Measurements from ENCODE around the gene HSD17B12. TPM values are rescaled to one million over a fixed set of nuclear protein-coding genes. Genes with fewer than 3 reads are reported as not detected.

HSD17B12 gene
- total and polyA plus RNA-seq, 9 donors: 27.2 to 46.7 (median 31.6) TPM

- H3K36me3 ChIP-seq (ENCODE audit: control insufficient read depth, insufficient read depth, low read length): no peaks in the 10 kb centered on the region
- no peaks in the 10 kb centered on the region for H3K4me1 ChIP-seq (ENCODE audit: control insufficient read depth, insufficient read depth, low read length)
- peak overlapping the region; percentile 74 for H3K27ac ChIP-seq (ENCODE audit: low read length)
- no CpG with 5 or more reads among the region's 1 CpG for WGBS (ENCODE audit: insufficient coverage)
- H3K9me3 ChIP-seq (replicated peaks; ENCODE audit: control insufficient read depth, low read depth, low read length): peaks cover 12% of the 10 kb centered on the region
- no peaks in the 10 kb centered on the region for H3K27me3 ChIP-seq (ENCODE audit: control insufficient read depth, insufficient read depth, low read length)
- no peak overlapping the region for H3K4me3 ChIP-seq (ENCODE audit: low read length)
- peak; percentile 5 for DNase-seq
Observed at GRCh38 chr11:43787824-43788223, 107.3 kb downstream of the HSD17B12 start.

GRCh38 chr11:43788421-43788820 is 107.9 kb downstream of the HSD17B12 start:
- peak; percentile 79 for DNase-seq
- Histone ChIP-seq H3K4me3 (ENCODE audit: low read length) (no peak overlapping the region), H3K27ac (ENCODE audit: low read length) (peak overlapping the region; percentile 74), H3K9me3 (replicated peaks; ENCODE audit: control insufficient read depth, low read depth, low read length) (peaks cover 11% of the 10 kb centered on the region), H3K27me3 (ENCODE audit: control insufficient read depth, insufficient read depth, low read length) (no peaks in the 10 kb centered on the region), H3K36me3 (ENCODE audit: control insufficient read depth, insufficient read depth, low read length) (no peaks in the 10 kb centered on the region), H3K4me1 (ENCODE audit: control insufficient read depth, insufficient read depth, low read length) (no peaks in the 10 kb centered on the region)
- no CpG with 5 or more reads among the region's 3 CpGs for WGBS (ENCODE audit: insufficient coverage)

GRCh38 chr11:43789700-43790443 is 109.3 kb downstream of the HSD17B12 start:
- Histone ChIP-seq H3K4me1 (ENCODE audit: control insufficient read depth, insufficient read depth, low read length) (no peaks in the 10 kb centered on the region), H3K36me3 (ENCODE audit: control insufficient read depth, insufficient read depth, low read length) (no peaks in the 10 kb centered on the region), H3K27ac (ENCODE audit: low read length) (no peak overlapping the region), H3K27me3 (ENCODE audit: control insufficient read depth, insufficient read depth, low read length) (no peaks in the 10 kb centered on the region), H3K9me3 (replicated peaks; ENCODE audit: control insufficient read depth, low read depth, low read length) (peaks cover 5% of the 10 kb centered on the region), H3K4me3 (ENCODE audit: low read length) (no peak overlapping the region)
- no CpG with 5 or more reads among the region's 5 CpGs for WGBS (ENCODE audit: insufficient coverage)
- DNase-seq: peak; percentile 3

GRCh38 chr11:43790444-43790794 is 109.9 kb downstream of the HSD17B12 start:
- WGBS (ENCODE audit: insufficient coverage): no CpG with 5 or more reads among the region's 4 CpGs
- no peak overlapping the region for H3K4me3 ChIP-seq (ENCODE audit: low read length)
- no peaks in the 10 kb centered on the region for H3K27me3 ChIP-seq (ENCODE audit: control insufficient read depth, insufficient read depth, low read length)
- DNase-seq: no peak
- no peaks in the 10 kb centered on the region for H3K9me3 ChIP-seq (replicated peaks; ENCODE audit: control insufficient read depth, low read depth, low read length)
- no peaks in the 10 kb centered on the region for H3K4me1 ChIP-seq (ENCODE audit: control insufficient read depth, insufficient read depth, low read length)
- no peak overlapping the region for H3K27ac ChIP-seq (ENCODE audit: low read length)
- no peaks in the 10 kb centered on the region for H3K36me3 ChIP-seq (ENCODE audit: control insufficient read depth, insufficient read depth, low read length)

- Histone ChIP-seq H3K27ac (ENCODE audit: low read length) (no peak overlapping the region), H3K4me3 (ENCODE audit: low read length) (no peak overlapping the region), H3K36me3 (ENCODE audit: control insufficient read depth, insufficient read depth, low read length) (peaks cover 3% of the 10 kb centered on the region), H3K4me1 (ENCODE audit: control insufficient read depth, insufficient read depth, low read length) (no peaks in the 10 kb centered on the region), H3K9me3 (replicated peaks; ENCODE audit: control insufficient read depth, low read depth, low read length) (no peaks in the 10 kb centered on the region), H3K27me3 (ENCODE audit: control insufficient read depth, insufficient read depth, low read length) (no peaks in the 10 kb centered on the region)
- no peak for DNase-seq
- WGBS (ENCODE audit: insufficient coverage): no CpG with 5 or more reads among the region's 2 CpGs
Observed at GRCh38 chr11:43797337-43797736, 116.8 kb downstream of the HSD17B12 start.

GRCh38 chr11:43797866-43798265 is 117.3 kb downstream of the HSD17B12 start:
- Histone ChIP-seq H3K9me3 (replicated peaks; ENCODE audit: control insufficient read depth, low read depth, low read length) (no peaks in the 10 kb centered on the region), H3K4me3 (ENCODE audit: low read length) (no peak overlapping the region), H3K4me1 (ENCODE audit: control insufficient read depth, insufficient read depth, low read length) (no peaks in the 10 kb centered on the region), H3K27me3 (ENCODE audit: control insufficient read depth, insufficient read depth, low read length) (no peaks in the 10 kb centered on the region), H3K36me3 (ENCODE audit: control insufficient read depth, insufficient read depth, low read length) (peaks cover 3% of the 10 kb centered on the region), H3K27ac (ENCODE audit: low read length) (no peak overlapping the region)
- no CpG with 5 or more reads among the region's 2 CpGs for WGBS (ENCODE audit: insufficient coverage)
- DNase-seq: no peak

GRCh38 chr11:43802509-43802908 is 122.0 kb downstream of the HSD17B12 start:
- no peak overlapping the region for H3K4me3 ChIP-seq (ENCODE audit: low read length)
- H3K36me3 ChIP-seq (ENCODE audit: control insufficient read depth, insufficient read depth, low read length): peaks cover 6% of the 10 kb centered on the region
- no peaks in the 10 kb centered on the region for H3K4me1 ChIP-seq (ENCODE audit: control insufficient read depth, insufficient read depth, low read length)
- H3K9me3 ChIP-seq (replicated peaks; ENCODE audit: control insufficient read depth, low read depth, low read length): no peaks in the 10 kb centered on the region
- no peaks in the 10 kb centered on the region for H3K27me3 ChIP-seq (ENCODE audit: control insufficient read depth, insufficient read depth, low read length)
- DNase-seq: no peak
- no peak overlapping the region for H3K27ac ChIP-seq (ENCODE audit: low read length)

GRCh38 chr11:43803766-43804165 is 123.2 kb downstream of the HSD17B12 start:
- no peak for DNase-seq
- Histone ChIP-seq H3K27ac (ENCODE audit: low read length) (no peak overlapping the region), H3K4me3 (ENCODE audit: low read length) (no peak overlapping the region), H3K4me1 (ENCODE audit: control insufficient read depth, insufficient read depth, low read length) (no peaks in the 10 kb centered on the region), H3K36me3 (ENCODE audit: control insufficient read depth, insufficient read depth, low read length) (peaks cover 6% of the 10 kb centered on the region), H3K9me3 (replicated peaks; ENCODE audit: control insufficient read depth, low read depth, low read length) (no peaks in the 10 kb centered on the region), H3K27me3 (ENCODE audit: control insufficient read depth, insufficient read depth, low read length) (no peaks in the 10 kb centered on the region)
- WGBS (ENCODE audit: insufficient coverage): 0% methylated on average over 1 of the region's 3 CpGs

GRCh38 chr11:43806976-43807375 is 126.4 kb downstream of the HSD17B12 start:
- DNase-seq: no peak
- H3K36me3 ChIP-seq (ENCODE audit: control insufficient read depth, insufficient read depth, low read length): peaks cover 6% of the 10 kb centered on the region
- 77% methylated on average over 2 of the region's 3 CpGs for WGBS (ENCODE audit: insufficient coverage)
- H3K4me1 ChIP-seq (ENCODE audit: control insufficient read depth, insufficient read depth, low read length): no peaks in the 10 kb centered on the region
- H3K27me3 ChIP-seq (ENCODE audit: control insufficient read depth, insufficient read depth, low read length): no peaks in the 10 kb centered on the region
- no peaks in the 10 kb centered on the region for H3K9me3 ChIP-seq (replicated peaks; ENCODE audit: control insufficient read depth, low read depth, low read length)
- H3K27ac ChIP-seq (ENCODE audit: low read length): no peak overlapping the region
- no peak overlapping the region for H3K4me3 ChIP-seq (ENCODE audit: low read length)

- H3K9me3 ChIP-seq (replicated peaks; ENCODE audit: control insufficient read depth, low read depth, low read length): no peaks in the 10 kb centered on the region
- peaks cover under 1% of the 10 kb centered on the region for H3K36me3 ChIP-seq (ENCODE audit: control insufficient read depth, insufficient read depth, low read length)
- no peak overlapping the region for H3K4me3 ChIP-seq (ENCODE audit: low read length)
- no peaks in the 10 kb centered on the region for H3K27me3 ChIP-seq (ENCODE audit: control insufficient read depth, insufficient read depth, low read length)
- peak; percentile 5 for DNase-seq
- WGBS (ENCODE audit: insufficient coverage): no CpG with 5 or more reads among the region's 7 CpGs
- H3K4me1 ChIP-seq (ENCODE audit: control insufficient read depth, insufficient read depth, low read length): no peaks in the 10 kb centered on the region
- H3K27ac ChIP-seq (ENCODE audit: low read length): no peak overlapping the region
Observed at GRCh38 chr11:43810929-43811596, 130.5 kb downstream of the HSD17B12 start.
